HG03108 (cell line): ENCODE results near the gene INSRR.
A peak's percentile ranks its signal among the peaks of the same experiment; 100 is the strongest.

Source experiments
- ATAC-seq: cut with Tn5 transposase; IDR thresholded peaks from one replicate; pipeline ENCODE4 v1.9.1; 2021; ENCODE audit warnings: moderate library complexity; ENCODE audit not compliant: unreplicated experiment

The INSRR gene

DNA sequence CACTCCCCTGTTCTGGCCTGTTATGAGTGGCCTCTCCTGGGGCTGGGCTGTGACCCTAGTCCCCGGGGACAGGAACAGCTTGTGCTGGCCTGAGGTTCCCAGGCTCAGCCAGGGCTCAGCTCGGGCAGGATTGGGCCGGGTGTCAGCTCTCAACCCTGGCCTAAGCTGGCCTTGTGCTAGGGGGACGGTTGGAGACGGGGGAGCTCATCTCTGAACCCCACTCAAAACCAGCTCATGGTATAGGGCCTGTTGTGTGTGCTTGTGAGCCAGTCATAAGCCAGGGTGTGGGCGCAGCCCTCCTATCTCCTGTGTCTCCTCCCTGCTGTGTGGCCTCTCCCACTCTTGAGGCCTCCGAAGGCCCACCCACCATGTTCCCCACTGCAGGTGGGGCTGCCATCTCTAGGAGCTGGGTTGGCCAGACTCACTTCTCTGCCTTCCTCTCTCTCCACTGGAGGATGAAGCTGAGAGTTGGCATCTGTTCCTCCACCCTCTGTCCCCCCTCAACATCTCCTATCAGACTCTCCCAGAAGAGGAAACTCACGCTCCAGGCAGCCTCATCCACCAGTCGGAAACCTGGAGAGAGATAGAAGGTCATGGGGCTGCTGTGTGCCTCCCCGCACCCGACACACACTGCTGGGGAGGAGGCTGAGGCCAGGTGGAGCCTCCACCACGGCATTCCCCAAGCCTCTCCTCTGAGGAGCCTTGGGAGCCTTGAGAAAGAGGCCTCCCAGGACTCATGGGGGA is 36.0 kb upstream of the INSRR start:
- ATAC-seq, result no peak

DNA sequence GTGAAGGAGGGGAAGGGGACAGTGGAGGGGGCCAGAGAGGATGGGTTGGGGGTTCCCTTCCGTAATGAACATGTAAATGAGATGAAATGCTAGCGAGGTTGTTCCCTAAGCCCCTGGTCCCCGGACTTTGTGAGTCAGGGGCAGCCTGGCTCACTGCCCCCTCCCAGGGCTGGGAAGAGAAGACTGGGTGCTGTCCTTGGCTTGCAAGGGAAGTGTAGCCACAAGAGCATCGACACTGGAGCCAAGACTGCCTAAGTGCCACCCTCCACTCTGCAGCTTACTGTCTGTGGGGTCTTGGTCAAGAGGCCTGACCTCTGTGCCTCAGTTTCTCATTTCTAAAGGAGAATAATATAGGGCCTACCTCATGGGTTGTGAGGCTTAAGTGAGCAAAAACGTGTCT is 35.1 kb upstream of the INSRR start:
- ATAC-seq, result no peak

DNA sequence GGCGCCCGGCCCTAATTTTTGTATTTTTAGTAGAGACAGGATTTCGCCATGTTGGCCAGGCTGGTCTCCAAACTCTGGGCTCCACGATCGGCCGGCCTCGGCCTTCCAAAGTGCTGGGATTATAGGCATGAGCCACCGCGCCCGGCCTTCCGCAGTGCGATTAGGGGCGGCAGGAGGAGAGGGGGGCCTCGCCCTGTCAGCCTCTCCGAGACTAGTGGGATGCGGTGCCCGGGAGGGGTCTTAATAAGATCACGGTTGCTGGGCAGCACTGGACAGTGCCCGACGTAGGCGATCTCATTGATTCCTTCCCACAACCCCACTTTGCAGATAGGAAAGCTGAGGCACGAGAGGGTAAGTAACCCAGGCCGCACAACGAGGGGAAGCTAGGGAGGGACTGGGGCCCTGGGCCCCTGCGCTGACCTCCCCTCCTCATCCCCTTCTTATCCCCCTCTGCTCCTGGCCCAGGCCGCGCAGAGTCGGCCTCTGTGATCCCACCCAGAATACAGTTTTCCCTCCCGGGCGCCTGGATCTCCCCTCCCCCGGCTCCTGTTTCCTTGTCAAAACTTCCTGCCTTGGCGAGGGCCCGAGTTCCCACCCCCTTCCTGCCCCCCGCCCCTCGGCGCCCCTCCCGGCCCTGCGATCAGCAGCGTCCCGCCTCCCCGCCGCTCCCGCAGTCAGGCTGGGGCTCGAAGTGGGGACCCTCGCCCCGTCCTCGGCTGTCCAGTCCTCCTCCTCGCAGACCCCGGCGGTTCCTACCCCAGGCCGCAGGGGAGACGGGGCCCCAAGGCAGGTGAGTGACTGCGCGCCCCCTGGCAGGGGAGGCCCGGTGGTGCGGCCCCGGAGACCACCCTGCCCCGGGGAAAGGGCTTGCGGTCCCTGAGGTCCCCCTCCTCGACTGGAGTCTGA is 34.4 kb upstream of the INSRR start, which contains the start of gene PEAR1:
Gene PEAR1 (plus strand): TSS at position 671 of the 906 bp plus-strand sequence. CDS start 10,209 bp downstream, outside the sequence.
- no peak for ATAC-seq

DNA sequence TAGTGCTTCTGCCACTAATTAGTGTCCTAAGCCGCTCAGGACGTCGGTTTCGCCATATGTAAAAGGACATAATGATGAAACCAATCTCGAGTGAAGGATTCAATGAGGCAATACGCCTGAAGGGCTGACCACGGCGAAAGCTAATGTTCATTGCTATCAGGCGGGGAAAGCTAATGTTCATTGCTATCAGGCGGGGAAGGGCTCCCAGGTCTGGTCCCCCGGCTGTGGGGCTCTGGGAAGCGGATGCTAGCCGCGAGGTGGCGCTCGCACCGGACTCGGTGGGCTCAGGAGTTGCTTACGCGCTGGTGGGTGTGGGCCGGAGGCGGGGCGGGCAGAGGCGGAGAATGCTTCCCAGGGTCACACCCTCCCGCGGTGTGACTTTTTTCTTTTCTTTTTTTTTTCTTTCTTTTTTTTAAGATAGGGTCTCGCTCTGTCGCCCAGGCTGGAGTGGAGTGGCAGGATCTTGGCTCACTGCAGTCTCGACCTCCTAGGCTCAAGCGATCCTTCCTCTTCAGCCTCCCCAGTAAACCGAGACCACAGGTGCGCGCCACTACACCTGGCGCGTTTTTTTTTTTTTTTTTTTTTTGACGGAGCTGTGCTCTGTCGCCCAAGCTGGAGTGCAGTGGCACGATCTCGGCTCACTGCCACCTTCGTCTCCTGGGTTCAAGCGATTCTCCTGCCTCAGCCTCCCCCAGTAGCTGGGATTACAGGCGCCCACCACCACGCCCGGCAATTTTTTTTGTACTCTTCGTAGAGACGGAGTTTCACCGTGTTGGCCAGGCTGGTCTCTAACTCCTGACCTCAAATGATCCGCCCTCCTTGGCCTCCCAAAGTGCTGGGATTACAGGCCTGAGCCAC is 33.5 kb upstream of the INSRR start:
- no peak for ATAC-seq

DNA sequence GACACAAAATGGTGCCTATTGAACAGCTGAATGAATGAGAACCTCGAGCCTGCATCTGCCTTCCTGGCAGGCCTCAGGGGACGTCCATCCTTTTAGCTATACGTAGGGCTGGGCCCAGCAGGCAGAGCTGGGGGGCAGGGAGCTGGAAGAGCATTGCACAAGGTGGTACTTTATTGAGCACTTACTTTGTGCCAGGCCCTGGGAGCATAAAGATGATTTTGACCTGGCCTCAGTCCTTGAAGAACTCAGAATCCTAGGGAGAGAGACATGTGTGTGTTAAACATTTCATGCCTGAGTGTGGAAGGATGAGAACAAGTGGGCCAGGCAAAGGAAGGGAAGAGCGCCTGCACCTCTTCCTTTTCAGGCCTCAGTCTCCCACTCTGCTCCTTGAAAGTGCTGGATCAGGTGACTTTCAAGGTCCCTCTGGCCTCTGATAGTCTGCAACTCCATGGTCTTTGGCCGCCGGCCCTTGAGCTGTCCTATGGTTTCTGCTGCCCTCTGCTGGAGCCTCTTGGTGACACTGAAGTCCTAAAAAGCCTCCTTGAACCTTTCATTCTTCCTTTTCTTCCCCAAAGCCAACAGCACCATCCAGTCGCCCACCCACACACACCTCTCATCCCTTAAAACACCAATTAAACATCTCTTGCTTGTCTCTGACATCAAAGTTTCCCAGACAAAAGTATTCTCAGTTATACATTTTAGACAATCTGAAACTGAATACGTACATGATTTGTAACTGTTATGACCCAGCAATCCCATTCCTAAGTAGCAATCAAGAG is 31.1 kb upstream of the INSRR start:
- ATAC-seq, result peak; percentile 57

DNA sequence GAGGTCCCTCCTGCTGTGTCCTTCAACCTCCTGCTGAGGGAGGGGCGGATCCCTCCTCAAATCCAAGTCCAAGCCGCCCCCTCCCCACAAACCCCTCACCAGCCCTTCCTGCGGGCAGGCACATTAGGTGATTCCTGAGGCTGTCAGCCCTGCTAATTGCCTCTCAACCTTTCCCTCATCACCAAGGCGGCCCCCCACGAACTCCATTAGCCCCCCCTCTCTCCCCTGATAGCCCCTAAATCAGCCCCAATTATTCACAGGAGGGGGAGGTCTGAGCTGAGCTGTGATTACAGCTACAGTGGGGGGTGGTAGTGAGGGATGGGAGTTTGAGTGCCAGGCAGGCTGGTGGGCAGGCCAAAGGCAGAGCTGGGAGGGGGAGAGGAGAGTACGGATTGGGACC is 28.8 kb upstream of the INSRR start:
- ATAC-seq, result no peak

DNA sequence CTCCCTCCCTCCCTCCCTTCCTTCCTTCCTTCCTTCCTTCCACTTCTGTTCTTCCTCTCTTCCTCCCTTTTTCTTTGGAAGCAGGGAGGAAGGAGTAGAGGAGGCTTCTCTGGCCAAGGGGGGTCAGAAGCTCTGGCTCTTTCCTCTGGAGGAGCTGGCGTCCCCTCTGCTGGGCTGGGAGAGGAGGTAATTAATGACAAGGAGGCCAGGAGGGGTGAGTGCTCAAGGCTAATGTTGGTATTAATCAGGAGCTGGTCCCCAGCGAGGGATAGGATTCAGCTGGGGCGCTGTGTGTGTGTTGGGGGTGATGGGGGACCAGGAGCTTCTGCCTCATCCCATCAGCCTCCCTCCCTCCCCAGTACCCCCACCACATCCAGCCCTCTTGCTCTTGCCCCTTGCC is 28.4 kb upstream of the INSRR start:
- no peak for ATAC-seq

DNA sequence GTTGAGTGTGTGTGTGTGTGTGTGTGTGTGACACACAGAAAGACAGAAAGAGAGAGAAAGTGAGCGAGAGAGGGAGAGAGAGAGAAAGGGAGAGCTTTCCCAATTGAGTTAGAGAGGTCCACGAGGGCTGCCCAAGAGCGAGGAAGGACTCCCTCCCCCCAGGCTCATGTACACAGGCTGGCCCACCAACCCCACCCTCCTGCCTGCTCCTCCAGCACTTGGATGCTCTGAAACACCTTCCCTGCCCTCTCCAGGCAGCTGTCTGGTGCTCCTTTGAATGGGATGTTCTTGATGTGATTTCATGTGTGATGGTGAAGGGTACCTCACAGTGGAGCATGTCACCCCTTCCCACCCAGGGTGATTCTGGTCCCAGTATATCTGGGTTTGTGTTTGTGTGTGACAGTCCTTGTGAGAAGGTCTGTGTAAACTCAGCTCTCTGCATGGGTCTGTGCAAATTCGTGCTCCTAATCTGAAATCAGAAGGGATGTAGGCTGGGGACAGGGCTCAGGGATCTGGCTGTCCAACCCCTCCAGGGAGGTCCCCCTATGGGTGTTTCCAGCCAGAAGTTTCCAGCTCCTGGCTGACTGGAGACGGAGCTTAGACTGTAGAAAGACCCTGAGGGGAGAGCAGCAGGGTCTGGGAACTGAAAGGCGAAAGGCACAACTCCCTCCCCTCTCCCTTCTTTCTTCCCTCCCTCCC is 27.8 kb upstream of the INSRR start:
- no peak for ATAC-seq

DNA sequence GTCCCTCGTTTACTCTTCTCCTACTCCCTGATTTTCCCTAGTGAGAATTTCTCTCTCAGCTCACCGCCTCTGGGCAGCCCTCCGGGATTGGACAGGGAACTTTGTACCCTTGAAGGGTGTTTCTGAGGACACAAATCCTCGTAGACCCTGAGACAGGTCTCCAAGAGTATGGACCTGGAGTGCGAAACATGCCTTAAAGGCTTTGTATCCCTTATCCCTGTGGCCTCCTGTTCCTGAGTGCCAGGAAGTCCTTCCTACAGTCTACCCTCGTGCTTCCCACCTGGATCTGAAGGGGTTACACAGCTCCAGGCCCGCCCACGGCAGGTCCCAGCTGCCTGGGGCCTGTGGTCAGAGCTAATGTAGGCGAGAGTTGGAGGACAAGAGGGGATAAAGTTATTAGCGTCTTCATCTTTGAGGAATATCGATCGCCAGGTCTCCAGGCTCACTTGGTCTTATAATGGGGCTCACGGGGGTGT is 27.0 kb upstream of the INSRR start:
- no peak for ATAC-seq

DNA sequence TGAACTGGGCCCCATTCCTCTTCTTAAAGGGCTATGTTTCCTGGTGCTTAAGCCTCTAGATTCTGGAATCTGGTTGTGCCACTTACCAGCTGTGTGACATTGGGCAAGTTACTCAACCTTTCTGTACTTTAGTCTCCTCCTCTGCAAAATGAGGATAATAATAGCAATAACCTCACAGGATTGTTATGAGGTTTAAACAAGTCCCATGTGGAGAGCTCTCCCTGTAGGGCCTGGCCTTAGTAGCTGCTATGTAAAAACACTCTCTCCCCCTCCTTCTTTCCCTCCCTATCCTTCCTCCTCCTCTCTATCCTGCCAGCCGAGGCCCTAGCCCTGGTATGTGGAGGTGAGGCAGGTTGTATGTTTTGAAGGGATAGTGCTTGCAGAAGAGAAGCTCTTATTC is 26.4 kb upstream of the INSRR start:
- no peak for ATAC-seq

DNA sequence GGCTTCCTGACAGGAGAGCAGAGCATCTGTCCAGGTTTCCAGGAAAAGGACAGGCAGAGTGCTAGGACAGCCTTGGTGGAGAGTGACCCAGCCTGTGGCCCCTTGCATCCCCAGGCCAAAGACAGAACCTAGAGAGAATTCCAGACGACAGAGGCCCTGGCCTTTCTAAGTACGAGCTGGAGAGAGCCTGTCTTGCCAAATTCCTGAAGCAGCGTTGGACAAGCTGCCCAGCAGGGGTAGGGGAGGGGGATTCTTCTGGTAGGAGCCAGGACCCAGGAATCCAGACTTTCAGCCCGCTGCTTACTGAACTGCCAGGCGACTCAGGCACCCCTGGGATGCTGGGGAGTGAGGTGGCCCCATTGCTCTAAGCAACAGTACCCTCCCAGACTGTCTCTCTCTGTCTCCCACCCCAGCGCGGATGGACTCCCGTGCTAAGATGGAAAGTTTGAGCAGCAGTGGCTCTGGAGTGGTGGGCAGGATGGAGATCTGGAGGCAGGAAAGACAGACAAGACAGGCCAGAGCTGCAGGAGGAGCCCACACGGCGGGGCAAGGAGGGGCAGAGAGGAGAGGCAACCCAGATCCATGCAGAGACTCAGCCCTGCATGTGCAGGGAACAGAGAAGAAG is 25.8 kb upstream of the INSRR start:
- ATAC-seq, result no peak

DNA sequence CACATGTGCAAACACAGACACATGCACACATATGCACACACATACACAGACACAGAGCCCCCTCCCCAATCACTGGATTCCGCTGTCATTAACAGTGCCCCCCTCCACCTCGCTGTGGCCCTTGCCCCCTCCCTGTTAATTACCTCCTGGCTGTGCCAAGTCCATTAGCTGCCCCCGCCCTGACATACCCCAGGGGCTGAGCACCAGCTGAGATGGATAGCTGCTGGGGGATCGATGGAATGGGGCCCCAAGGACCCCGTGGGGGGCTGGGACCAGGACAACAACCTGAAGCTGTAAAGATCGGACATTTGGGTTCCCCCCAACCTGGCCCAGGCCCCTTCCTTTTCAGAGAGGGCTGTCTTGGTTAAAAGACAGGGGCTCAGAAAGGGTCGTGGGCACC is 25.0 kb upstream of the INSRR start:
- ATAC-seq, result no peak

DNA sequence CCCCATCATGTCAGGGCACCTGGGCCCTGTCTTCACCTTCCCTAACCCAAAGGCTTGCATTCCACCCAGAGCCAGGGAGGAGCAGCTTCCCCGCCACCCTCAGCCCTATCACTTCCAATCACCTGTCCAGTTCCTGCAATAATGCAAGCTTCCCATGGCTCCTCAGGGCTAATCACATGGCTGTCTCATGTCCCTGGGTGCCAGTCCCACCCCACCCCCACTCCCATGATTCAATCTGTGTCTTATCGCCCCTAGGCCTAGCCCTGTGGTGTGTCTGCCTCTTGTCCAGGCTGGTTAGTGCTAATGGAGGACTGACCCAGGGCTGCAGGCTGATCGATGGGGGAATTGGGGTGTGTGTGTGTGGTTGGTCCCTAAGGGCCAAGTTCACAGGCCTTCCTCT is 23.6 kb upstream of the INSRR start:
- no peak for ATAC-seq

DNA sequence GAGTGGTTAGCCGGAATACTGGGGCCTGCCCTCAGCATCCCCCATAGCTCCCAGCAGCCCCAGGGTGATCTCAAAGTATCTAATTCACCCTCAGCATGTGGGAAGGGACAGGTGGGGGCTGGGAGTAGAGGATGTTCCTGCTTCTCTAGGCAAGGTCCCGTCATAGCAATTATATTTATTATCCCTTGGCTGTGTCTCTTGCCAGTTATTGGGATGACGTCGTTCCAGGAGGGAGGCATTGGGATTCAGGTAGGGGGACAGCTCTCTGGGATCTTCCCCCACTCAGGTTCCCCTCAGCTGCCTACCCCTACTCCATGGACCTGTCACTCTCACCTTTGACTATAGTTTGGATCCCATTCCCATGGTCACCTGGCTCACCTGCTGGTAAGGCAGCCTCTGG is 22.7 kb upstream of the INSRR start:
- ATAC-seq, result no peak

DNA sequence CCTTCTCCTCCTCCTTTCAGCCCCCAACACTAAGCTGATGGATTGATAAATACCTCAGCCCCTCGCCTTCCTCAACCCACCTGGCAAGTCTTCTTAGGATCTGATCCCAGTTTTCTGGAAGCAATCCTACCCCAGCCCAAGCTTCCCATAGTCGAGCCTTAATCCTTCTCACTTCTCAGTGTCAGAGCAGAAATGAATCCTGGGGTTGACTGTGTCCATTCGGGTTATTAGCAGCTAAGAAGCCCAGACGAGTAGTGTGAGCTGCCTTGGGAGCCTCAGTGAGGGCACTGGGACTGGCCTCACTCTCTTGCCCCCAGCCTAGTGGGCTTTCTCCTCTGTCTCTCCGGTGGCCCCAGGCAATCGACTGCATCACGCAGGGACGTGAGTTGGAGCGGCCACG is 22.2 kb upstream of the INSRR start:
- no peak for ATAC-seq

DNA sequence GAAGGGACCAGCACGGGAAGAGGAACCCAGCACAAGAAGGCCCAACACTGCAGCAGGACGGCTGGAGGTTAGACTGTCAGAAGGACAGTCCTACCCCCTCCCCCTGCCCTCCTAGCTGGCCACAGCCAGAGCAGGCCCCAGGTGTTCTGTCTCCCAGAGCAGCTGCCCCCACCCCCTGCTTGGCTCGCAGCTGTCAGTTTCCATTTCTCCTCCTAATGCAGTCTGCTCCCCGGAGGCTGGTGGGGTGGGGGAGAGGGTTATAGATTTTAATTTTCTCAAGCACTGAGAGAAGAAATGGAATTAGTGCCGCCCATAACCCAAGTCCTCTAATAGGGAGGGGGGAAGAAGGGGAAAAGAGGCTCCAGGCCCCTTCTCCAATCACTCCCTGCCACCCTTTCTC is 21.6 kb upstream of the INSRR start:
- ATAC-seq, result no peak

DNA sequence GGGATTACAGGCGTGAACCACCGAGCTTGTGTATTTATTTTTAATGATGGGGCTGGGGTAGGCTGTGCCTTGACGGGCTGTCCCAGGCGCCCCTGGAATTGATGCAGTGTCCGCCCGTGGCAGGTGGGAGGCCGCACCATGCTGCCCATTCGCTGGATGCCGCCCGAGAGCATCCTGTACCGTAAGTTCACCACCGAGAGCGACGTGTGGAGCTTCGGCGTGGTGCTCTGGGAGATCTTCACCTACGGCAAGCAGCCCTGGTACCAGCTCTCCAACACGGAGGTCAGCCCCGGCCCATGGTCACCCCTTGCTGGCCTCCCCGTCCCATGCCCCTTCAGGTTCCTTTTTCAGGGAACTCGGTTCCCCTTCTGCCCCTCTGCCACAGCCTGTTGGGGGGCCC is 21.0 kb upstream of the INSRR start:
- ATAC-seq, result no peak

DNA sequence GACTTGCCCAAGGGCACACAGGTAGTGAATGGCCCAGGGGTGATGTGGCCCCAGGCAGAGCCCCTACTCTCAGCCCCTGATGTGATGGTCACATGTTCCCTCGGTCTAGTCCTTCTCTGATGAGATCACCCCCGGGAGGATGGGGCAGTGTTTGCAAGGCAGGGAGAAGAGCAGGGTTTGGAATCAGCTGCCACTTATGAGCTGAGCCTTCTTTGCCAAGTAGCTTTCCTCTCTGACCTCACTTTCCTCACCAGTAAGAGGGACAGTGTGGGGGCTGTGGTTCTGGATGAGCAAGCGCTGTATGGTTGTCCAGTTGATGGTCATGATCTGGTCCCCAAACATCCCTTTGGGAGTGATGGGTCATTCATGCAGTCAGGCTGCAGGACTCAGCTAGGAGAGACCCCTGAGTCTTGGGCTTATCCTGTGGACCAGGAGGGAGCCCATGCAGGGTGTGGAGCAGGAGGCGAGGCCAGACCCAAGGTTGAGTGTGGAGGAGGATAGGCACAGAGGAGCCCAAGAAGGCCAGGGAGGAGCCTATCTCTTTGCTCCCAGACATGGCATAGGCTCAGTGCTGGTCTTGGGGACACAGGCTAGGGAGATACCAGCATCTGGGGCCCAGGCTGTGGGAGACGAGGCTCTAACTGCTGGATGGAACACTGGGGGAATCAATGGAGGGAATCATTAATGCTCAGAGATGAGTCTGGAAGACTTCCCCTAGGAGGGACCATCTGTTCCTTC is 18.7 kb upstream of the INSRR start:
- ATAC-seq, result no peak

DNA sequence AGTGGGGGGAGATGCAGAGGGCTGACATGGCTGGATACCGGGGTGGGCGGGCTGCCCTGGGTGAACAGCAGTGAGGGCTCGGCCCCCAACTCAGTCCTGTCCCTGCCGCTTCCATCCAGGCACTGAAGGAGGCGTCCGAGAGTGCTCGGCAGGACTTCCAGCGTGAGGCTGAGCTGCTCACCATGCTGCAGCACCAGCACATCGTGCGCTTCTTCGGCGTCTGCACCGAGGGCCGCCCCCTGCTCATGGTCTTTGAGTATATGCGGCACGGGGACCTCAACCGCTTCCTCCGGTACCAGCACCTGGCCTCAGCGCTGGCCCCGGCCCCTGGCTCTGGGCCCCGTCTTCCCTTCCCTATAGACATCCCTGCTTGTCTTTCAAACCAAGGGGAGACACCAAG is 17.4 kb upstream of the INSRR start:
- no peak for ATAC-seq
